Gastrocnemius medialis (tissue), 4 donors: Measurements from ENCODE around the gene FOXO6. TPM values are rescaled to one million over a fixed set of nuclear protein-coding genes. Genes with fewer than 3 reads are reported as not detected.

Source experiments
- ATAC-seq, 2 donors: fragments of 150-250 bp; one replicate each; pipeline ENCODE4 v1.9.1; 2016
- DNase-seq, 2 donors: peaks; one replicate each; pipeline ENCODE4 v3.0.0-alpha.2; 2019
- H3K27ac ChIP-seq, 4 donors: fragments of 200-600 bp; sonication (generic); 1 replicate in 1 of 4; 2 replicates in 3 of 4; pipeline ENCODE4 v1.5.1; 2016 to 2018; ENCODE audit warnings: mild to moderate bottlenecking in 2 of 4, moderate library complexity in 1 of 4
- H3K27me3 ChIP-seq, 3 donors: fragments of 200-600 bp; sonication (generic) in 2 of 3; 1 replicate in 1 of 3; 2 replicates in 2 of 3; pipeline versions ENCODE4 v1.5.1 to v1.6.0; 2016 to 2019; ENCODE audit warnings: mild to moderate bottlenecking in 1 of 3, moderate library complexity in 1 of 3
- H3K36me3 ChIP-seq, 2 donors: fragments of 200-600 bp; sonication (generic) in 1 of 2; one replicate each; pipeline ENCODE4 v1.5.1; 2017 to 2018
- H3K4me1 ChIP-seq, 2 donors: fragments of 200-600 bp; sonication (generic) in 1 of 2; one replicate each; pipeline ENCODE4 v1.5.1; 2016 to 2017; ENCODE audit warnings: mild to moderate bottlenecking in 2 of 2
- H3K4me3 ChIP-seq, 4 donors: fragments of 200-600 bp; sonication (generic) in 3 of 4; 1 replicate in 1 of 4; 2 replicates in 3 of 4; pipeline ENCODE4 v1.5.1; 2016 to 2019; ENCODE audit warnings: mild to moderate bottlenecking in 2 of 4
- H3K9me3 ChIP-seq, 3 donors: fragments of 200-600 bp; sonication (generic) in 2 of 3; 1 replicate in 1 of 3; 2 replicates in 2 of 3; pipeline ENCODE4 v1.5.1; 2016 to 2019
- POLR2A ChIP-seq, 2 donors: fragments of 450-650 bp; IDR thresholded peaks; one replicate each; pipeline ENCODE4 v1.6.1; 2017; ENCODE audit warnings: antibody characterized with exemption in 2 of 2, mild to moderate bottlenecking in 2 of 2, moderate library complexity in 2 of 2
- in situ Hi-C, 4 donors: fragments of 200-750 bp; cut with MboI; loops; one replicate each; pipeline versions ENCODE4 v1.15.0 to v1.8.0; 2017; ENCODE audit warnings: low sequenced_read_pairs in 4 of 4
- intact Hi-C: fragments of 100-400 bp; cut with DNase I; formaldehyde crosslinking; loops from one replicate; pipeline ENCODE4 v1.15.1; 2023; ENCODE audit warnings: low total_unique reads
- total RNA-seq, 4 donors: library from RNA; depleted of rRNA; stranded (reverse); fragments of >200 nt; gene quantifications; one replicate each; pipeline versions ENCODE4 v1.1.0 to v1.2.3, GENCODE V29; 2016
- TF ChIP-seq, protein P1 (sequence below), 5 experiments: fragments of 450-650 bp in 3 of 5; fragments of 200-600 bp in 2 of 5; sonication (generic) in 2 of 5; IDR thresholded peaks in 4 of 5; conservative IDR thresholded peaks in 1 of 5; 1 replicate in 4 of 5; 2 replicates in 1 of 5; pipeline ENCODE4 v1.5.1; 2016 to 2019; ENCODE audit warnings: antibody characterized with exemption in 5 of 5, mild to moderate bottlenecking in 3 of 5, moderate library complexity in 3 of 5

The FOXO6 gene
- total RNA-seq, 4 donors from 2014 or later: 0.20 to 3.9 (median 0.94) TPM

DNA sequence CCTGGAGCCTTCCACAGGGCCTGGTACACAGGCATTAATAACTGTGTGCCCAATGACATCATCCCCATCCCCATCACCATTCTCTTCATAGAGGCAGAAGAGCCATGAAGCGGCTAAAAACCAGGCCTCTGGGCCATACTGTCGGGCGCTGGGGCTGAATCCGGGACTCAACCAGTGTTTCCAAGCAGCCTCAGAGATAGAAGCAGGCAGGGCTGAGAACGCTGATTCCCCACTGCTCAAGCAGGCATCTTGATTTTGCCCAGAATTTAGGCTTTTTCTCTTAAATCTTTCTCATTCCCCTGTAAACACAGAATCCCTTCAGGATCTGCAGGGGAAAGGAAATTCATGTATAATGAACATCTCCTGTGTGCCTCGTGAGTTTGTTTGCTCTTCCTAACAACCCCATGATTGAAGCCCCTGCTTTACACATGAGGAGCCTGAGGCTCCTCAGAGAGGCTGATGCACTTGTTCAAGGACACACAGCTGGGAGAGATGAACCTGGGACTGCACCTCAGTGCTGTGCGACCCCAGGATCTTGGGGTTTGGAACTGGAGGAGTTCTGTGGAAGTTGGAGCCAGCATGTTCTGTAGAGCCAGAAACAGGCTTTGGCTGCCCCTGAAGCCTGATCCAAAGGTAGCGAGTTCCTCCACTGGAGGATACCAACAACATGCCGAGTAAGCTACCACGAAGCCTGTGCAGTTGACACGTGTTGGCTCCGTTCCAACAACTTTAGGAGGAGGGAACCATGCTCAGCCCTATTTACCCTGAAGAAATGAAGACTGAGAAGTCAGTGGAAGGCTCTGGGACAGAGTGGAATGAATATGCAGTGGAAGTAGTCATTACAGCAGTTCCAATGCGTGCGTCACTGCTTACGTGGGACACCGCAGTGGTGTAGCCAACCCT is 67.8 kb downstream of the FOXO6 start:
- peaks cover 22 to 26% of the 10 kb centered on the region in 2 donors for H3K4me1 ChIP-seq
- H3K4me3 ChIP-seq: no peak overlapping the region
- no peak for ATAC-seq
- no peaks in the 10 kb centered on the region for H3K27me3 ChIP-seq
- TF ChIP-seq, protein P1, sequence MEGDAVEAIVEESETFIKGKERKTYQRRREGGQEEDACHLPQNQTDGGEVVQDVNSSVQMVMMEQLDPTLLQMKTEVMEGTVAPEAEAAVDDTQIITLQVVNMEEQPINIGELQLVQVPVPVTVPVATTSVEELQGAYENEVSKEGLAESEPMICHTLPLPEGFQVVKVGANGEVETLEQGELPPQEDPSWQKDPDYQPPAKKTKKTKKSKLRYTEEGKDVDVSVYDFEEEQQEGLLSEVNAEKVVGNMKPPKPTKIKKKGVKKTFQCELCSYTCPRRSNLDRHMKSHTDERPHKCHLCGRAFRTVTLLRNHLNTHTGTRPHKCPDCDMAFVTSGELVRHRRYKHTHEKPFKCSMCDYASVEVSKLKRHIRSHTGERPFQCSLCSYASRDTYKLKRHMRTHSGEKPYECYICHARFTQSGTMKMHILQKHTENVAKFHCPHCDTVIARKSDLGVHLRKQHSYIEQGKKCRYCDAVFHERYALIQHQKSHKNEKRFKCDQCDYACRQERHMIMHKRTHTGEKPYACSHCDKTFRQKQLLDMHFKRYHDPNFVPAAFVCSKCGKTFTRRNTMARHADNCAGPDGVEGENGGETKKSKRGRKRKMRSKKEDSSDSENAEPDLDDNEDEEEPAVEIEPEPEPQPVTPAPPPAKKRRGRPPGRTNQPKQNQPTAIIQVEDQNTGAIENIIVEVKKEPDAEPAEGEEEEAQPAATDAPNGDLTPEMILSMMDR (IDR thresholded peaks at IDR 0.05 in 4 of 5, conservative IDR thresholded peaks at IDR 0.05 in 1 of 5): no peak
- no peak for DNase-seq
- H3K36me3 ChIP-seq: no peaks in the 10 kb centered on the region
- intact Hi-C loops: loop anchor here (10.0 kb wide), 1 partner anchor 324 kb away; no protein-coding TSS in a partner anchor
- in situ Hi-C loops: no loop called here
- H3K27ac ChIP-seq: no peak overlapping the region
- H3K9me3 ChIP-seq: no peaks in the 10 kb centered on the region

DNA sequence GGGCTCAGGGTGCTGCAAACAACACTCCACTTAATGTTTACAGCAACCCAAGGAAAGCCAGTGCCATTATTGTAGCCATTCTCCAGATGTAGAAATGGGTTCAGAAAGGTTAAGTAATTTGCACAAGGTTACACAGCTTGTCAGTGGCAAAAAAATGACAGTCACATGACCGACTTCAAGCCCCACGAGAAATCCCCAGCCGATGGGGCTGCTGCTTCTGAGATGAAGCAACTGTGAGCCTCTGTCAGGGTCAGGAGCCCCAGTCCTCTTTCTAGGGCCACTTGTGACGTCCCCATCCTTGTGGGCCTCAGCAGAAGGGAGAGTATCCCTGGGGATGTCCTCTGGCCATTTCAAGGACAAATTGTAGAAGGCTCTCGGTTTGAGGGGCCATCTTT is 68.4 kb downstream of the FOXO6 start:
- no peaks in the 10 kb centered on the region for H3K27me3 ChIP-seq
- intact Hi-C loops: loop anchor here (5.0 to 10.0 kb wide), 4 partner anchors 107 to 608 kb away; no protein-coding TSS in a partner anchor
- peaks cover 16 to 19% of the 10 kb centered on the region in 2 donors for H3K4me1 ChIP-seq
- ATAC-seq: no peak
- no peaks in the 10 kb centered on the region for H3K36me3 ChIP-seq
- no peak for TF ChIP-seq POLR2A (IDR thresholded peaks at IDR 0.05)
- TF ChIP-seq, protein P1 (IDR thresholded peaks at IDR 0.05 in 4 of 5, conservative IDR thresholded peaks at IDR 0.05 in 1 of 5): no peak
- no peak overlapping the region for H3K27ac ChIP-seq
- no peak for DNase-seq
- H3K4me3 ChIP-seq: no peak overlapping the region
- H3K9me3 ChIP-seq: no peaks in the 10 kb centered on the region
- in situ Hi-C loops: loop anchor here in 3 of 4 donors (5.0 to 10.0 kb wide), 3 partner anchors 105 to 162 kb away; no protein-coding TSS in a partner anchor

DNA sequence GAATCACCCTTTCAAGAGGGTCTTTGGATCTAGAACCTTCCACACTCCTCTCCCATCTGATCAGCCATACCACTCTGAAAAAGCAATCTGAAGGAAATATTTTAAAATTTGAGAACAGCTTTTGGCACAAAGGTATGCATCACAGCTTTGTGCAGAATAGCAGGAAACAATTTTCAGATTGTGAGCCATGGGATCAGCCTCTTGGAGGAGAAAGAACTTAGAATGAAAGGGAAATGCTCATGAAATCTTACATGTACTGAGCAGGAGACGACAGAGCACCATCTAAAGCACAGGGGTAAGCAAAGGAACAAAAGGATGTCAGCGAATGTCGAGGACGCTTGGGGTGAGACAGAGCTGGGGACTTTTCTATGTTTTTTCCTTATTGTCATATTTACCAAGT is 68.8 kb downstream of the FOXO6 start:
- Histone ChIP-seq H3K27ac (no peak overlapping the region), H3K36me3 (no peaks in the 10 kb centered on the region), H3K4me3 (no peak overlapping the region), H3K27me3 (no peaks in the 10 kb centered on the region), H3K4me1 (peaks cover 14 to 19% of the 10 kb centered on the region in 2 donors), H3K9me3 (no peaks in the 10 kb centered on the region)
- intact Hi-C loops (loop anchor here (5.0 kb wide), 3 partner anchors 108 to 607 kb away; no protein-coding TSS in a partner anchor), in situ Hi-C loops (loop anchor here in 3 of 4 donors (5.0 to 10.0 kb wide), 3 partner anchors 105 to 163 kb away; no protein-coding TSS in a partner anchor)
- ATAC-seq (no peak), DNase-seq (no peak)
- TF ChIP-seq, protein P1 (IDR thresholded peaks at IDR 0.05 in 4 of 5, conservative IDR thresholded peaks at IDR 0.05 in 1 of 5): no peak
- no peak for TF ChIP-seq POLR2A (IDR thresholded peaks at IDR 0.05)

DNA sequence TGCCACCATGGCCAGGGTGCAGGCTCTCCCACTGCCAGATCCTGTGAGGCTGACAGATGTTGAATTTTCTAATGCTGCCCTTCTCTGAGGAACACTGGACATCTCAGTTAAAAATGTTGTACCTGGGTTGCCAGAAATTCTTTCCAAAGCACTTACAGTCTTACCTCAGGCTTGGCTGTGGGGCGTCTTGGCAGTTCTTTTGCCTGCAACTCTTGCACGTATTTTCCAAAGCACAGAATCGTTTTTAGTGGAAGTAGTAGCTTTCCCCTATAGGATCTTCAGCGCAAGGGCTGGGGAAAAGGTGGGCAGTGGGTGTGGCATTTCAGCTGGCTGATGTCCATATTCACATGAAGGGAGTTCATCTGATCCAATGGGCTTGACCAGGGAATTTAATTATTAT is 69.3 kb downstream of the FOXO6 start:
- in situ Hi-C loops (loop anchor here in 3 of 4 donors (5.0 to 10.0 kb wide), 3 partner anchors 106 to 163 kb away; no protein-coding TSS in a partner anchor), intact Hi-C loops (loop anchor here (5.0 kb wide), 3 partner anchors 108 to 607 kb away; no protein-coding TSS in a partner anchor)
- no peak for ATAC-seq
- no peaks in the 10 kb centered on the region for H3K27me3 ChIP-seq
- peaks cover 14 to 19% of the 10 kb centered on the region in 2 donors for H3K4me1 ChIP-seq
- TF ChIP-seq POLR2A (IDR thresholded peaks at IDR 0.05): no peak
- TF ChIP-seq, protein P1 (IDR thresholded peaks at IDR 0.05 in 4 of 5, conservative IDR thresholded peaks at IDR 0.05 in 1 of 5): no peak
- H3K9me3 ChIP-seq: no peaks in the 10 kb centered on the region
- H3K36me3 ChIP-seq: no peaks in the 10 kb centered on the region
- no peak overlapping the region for H3K27ac ChIP-seq
- no peak overlapping the region for H3K4me3 ChIP-seq
- DNase-seq: no peak
